BJ (cell line): ENCODE data around the gene CMTM8. TPM values are rescaled to one million over a fixed set of nuclear protein-coding genes. Genes with fewer than 3 reads are reported as not detected.

ENCODE experiments used
- CTCF ChIA-PET: fragments of 350-600 bp; formaldehyde crosslinking; extraction: SDS; loops from one replicate; lab custom pipeline; 2021; ENCODE audit warnings: antibody characterized with exemption, inconsistent platforms; lab: Yijun Ruan, JAX
- POLR2A ChIA-PET: fragments of 300-600 bp; sonication (Branson Sonifier 250); formaldehyde crosslinking; extraction: SDS; loops from one replicate; lab custom pipeline; 2021; ENCODE audit warnings: antibody characterized with exemption; lab: Charles Lee
- DNase-seq: peaks from one replicate; pipeline ENCODE4 v3.0.0-alpha.2; 2011; ENCODE audit warnings: low read depth
- H3K27me3 ChIP-seq: 2 replicates; pipeline ENCODE4 v1.6.0; 2011; ENCODE audit warnings: low read length; ENCODE audit not compliant: control insufficient read depth, insufficient read depth
- H3K36me3 ChIP-seq: 2 replicates; pipeline ENCODE4 v1.5.1; 2011; ENCODE audit warnings: low read length; ENCODE audit not compliant: control insufficient read depth, insufficient read depth
- H3K4me3 ChIP-seq: 2 replicates; pipeline ENCODE4 v1.5.1; 2011; ENCODE audit warnings: low read depth, mild to moderate bottlenecking, control low read depth, low read length
- polyA plus RNA-seq: library from polyadenylated mRNA; depleted of rRNA; stranded (reverse); fragments of >200 nt; gene quantifications from 2 replicates; pipeline ENCODE4 v1.2.3, GENCODE V29; 2011
- TF ChIP-seq, protein P1 (sequence below): IDR thresholded peaks from 2 replicates; pipeline ENCODE4 v1.5.1; 2011; ENCODE audit warnings: low read depth, mild to moderate bottlenecking, control low read depth, inconsistent platforms, low read length, moderate library complexity; ENCODE audit not compliant: insufficient read depth

Gene CMTM8
- polyA plus RNA-seq, 1 experiment, result 0.39 TPM

DNA sequence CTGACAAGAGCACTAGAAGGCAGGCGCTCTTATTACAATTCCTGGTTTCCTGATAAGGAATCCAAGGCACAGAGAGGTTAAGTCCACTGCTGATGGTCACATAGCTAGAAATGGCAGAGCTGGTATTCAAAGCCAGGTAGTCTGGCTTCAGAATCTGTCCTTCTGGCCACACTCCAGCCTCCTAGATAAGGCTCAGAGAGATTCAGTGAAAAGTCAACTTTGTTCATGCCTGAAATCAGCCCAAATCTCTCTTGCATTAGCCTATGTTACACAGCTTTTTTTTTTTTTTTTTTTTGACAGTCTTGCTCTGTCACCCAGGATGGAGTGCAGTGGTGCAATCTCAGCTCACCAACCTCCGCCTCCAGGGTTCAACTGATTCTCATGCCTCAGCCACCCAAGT lies 21.1 kb upstream of the CMTM8 start:
- Histone ChIP-seq H3K27me3 (no peaks in the 10 kb centered on the region), H3K36me3 (no peaks in the 10 kb centered on the region), H3K4me3 (no peak overlapping the region)
- TF ChIP-seq, protein P1, sequence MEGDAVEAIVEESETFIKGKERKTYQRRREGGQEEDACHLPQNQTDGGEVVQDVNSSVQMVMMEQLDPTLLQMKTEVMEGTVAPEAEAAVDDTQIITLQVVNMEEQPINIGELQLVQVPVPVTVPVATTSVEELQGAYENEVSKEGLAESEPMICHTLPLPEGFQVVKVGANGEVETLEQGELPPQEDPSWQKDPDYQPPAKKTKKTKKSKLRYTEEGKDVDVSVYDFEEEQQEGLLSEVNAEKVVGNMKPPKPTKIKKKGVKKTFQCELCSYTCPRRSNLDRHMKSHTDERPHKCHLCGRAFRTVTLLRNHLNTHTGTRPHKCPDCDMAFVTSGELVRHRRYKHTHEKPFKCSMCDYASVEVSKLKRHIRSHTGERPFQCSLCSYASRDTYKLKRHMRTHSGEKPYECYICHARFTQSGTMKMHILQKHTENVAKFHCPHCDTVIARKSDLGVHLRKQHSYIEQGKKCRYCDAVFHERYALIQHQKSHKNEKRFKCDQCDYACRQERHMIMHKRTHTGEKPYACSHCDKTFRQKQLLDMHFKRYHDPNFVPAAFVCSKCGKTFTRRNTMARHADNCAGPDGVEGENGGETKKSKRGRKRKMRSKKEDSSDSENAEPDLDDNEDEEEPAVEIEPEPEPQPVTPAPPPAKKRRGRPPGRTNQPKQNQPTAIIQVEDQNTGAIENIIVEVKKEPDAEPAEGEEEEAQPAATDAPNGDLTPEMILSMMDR, result no peak
- POLR2A ChIA-PET, result no interaction called here
- CTCF ChIA-PET, result interaction anchor here (0.6 kb wide), 1 partner anchor 125 kb away, joined by 3 read pairs; no protein-coding TSS in a partner anchor
- DNase-seq, result no peak

DNA sequence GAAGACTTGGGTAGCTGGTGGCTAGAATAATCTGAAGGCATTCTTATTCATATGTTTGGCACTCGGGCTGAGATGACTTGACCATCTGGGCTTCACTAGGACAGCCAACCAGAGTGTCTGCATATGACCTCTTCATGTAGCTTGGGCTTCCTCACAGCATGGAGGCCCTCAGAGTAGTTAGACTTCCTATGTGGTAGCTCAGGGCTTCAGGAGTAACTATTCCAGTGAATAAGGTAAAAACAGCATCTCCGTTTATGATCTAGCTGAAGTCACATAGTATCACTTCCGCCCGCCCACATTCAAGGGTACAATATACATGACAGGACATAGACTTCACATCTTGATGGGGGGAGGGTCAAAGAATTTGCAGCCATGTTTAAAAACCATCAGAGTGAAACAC lies 18.9 kb upstream of the CMTM8 start:
- TF ChIP-seq, protein P1, result no peak
- DNase-seq, result no peak
- POLR2A ChIA-PET, result no interaction called here
- CTCF ChIA-PET, result interaction anchor here (1.1 kb wide), 1 partner anchor 10 kb away, joined by 3 read pairs; no protein-coding TSS in a partner anchor
- Histone ChIP-seq H3K4me3 (no peak overlapping the region), H3K36me3 (no peaks in the 10 kb centered on the region), H3K27me3 (no peaks in the 10 kb centered on the region)

DNA sequence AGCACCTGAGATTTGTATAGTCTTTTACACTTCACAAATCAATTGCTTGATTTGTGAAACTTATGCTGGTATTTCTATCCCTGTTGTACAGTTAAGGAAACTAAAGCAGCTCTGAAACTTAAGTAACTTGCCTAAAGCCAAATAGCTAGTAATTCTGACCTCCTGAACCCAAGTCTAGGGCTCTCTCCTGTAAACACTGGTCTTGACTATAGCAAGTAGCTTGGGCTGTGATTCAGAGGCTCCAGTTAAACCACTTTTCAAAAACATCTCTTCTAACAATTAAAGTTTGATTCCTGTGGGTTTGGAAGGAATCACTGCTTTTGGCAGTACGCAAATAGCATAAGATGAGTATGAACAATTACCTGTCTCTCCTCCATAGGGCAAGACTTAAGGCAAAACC lies 18.5 kb upstream of the CMTM8 start:
- DNase-seq, result no peak
- TF ChIP-seq, protein P1, result no peak
- Histone ChIP-seq H3K36me3 (no peaks in the 10 kb centered on the region), H3K4me3 (no peak overlapping the region), H3K27me3 (no peaks in the 10 kb centered on the region)
- CTCF ChIA-PET, result interaction anchor here (1.1 kb wide), 1 partner anchor 10 kb away, joined by 3 read pairs; no protein-coding TSS in a partner anchor
- POLR2A ChIA-PET, result no interaction called here

GRCh38 chr3:32222950-32223349 lies 15.5 kb upstream of the CMTM8 start:
- Histone ChIP-seq H3K36me3 (no peaks in the 10 kb centered on the region), H3K27me3 (peaks cover 2% of the 10 kb centered on the region; the same call in 1 of the 2 replicates), H3K4me3 (no peak overlapping the region)
- TF ChIP-seq, protein P1, result no peak
- ChIA-PET CTCF (no interaction called here), POLR2A (no interaction called here)
- DNase-seq, result no peak

- H3K27me3 ChIP-seq, result peaks cover 2% of the 10 kb centered on the region; the same call in 1 of the 2 replicates
- H3K36me3 ChIP-seq, result no peaks in the 10 kb centered on the region
- ChIA-PET CTCF (no interaction called here), POLR2A (no interaction called here)
- no peak for DNase-seq
- no peak overlapping the region for H3K4me3 ChIP-seq
- TF ChIP-seq, protein P1, result no peak
These were observed 14.4 kb upstream of the CMTM8 start for GRCh38 chr3:32224016-32224516.
